Measurements from ENCODE around the gene CAPN14.

GRCh38 chr2:31151501-31151900, 65.8 kb downstream of the CAPN14 start:
- TF ChIP-seq POLR2A (IDR thresholded peaks at IDR 0.05; ENCODE audit: low read depth, low read length) (no peak), POLR2AphosphoS5 (IDR thresholded peaks at IDR 0.05; ENCODE audit: low read depth, low read length) (no peak)

Measured in GM12891 (cell line).